Measurements from ENCODE around the gene TWF2. TPM values are rescaled to one million over a fixed set of nuclear protein-coding genes. Genes with fewer than 3 reads are reported as not detected.

TWF2 gene
- total RNA-seq, 1 donor from 2014 or later, result 50.4 TPM

DNA sequence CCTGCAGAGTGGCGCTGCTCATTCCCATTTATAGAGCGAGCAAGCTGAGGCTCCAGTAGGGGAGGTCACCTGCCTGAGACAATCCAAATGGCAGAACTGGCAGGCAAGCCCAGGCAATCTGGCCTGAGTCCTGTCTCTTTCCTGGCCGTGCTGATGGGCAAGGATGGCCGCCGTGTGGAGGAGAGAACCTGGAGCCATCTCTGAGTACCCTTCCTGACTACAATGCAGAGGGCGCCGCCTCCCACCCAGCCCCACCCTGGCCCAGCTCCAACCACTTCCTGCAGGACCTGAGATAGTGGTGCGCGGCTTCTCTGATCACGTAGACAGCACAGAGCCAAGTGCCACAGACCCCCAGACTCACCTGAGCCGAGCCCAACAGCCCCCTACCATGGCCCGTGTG, 20.5 kb downstream of the TWF2 start:
- TF ChIP-seq, protein P1, sequence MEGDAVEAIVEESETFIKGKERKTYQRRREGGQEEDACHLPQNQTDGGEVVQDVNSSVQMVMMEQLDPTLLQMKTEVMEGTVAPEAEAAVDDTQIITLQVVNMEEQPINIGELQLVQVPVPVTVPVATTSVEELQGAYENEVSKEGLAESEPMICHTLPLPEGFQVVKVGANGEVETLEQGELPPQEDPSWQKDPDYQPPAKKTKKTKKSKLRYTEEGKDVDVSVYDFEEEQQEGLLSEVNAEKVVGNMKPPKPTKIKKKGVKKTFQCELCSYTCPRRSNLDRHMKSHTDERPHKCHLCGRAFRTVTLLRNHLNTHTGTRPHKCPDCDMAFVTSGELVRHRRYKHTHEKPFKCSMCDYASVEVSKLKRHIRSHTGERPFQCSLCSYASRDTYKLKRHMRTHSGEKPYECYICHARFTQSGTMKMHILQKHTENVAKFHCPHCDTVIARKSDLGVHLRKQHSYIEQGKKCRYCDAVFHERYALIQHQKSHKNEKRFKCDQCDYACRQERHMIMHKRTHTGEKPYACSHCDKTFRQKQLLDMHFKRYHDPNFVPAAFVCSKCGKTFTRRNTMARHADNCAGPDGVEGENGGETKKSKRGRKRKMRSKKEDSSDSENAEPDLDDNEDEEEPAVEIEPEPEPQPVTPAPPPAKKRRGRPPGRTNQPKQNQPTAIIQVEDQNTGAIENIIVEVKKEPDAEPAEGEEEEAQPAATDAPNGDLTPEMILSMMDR (IDR thresholded peaks at IDR 0.05), result no peak
- Histone ChIP-seq H3K4me1 (peaks cover 50% of the 10 kb centered on the region), H3K4me3 (no peak overlapping the region), H3K36me3 (peaks cover 24% of the 10 kb centered on the region), H3K9me3 (no peaks in the 10 kb centered on the region), H3K27ac (peak overlapping the region; percentile 78), H3K27me3 (no peaks in the 10 kb centered on the region)
- no peak for ATAC-seq
- intact Hi-C loops (cut with DNase I), result no loop called here
- DNase-seq, result peak; percentile 60

DNA sequence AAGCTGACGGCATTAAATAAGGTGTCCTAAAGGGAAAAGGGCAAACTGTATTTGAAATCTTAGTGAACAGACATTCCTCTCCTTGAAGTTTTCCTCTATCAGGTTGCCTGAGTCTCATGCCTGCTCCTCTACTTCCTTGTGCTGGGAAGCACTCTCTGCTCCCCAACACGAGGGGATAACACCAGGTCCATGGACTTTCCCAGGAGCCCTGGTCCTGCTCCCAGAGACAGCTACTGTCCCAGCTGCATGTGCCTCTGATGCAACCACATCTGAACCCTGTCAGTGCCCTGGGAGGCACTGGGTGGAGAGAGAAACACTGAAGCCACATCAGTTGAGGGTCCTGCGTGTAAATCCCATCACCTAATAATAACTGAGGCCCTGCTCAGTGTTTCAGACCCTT, 20.9 kb downstream of the TWF2 start:
- Histone ChIP-seq H3K27me3 (no peaks in the 10 kb centered on the region), H3K27ac (peak overlapping the region; percentile 78), H3K9me3 (no peaks in the 10 kb centered on the region), H3K4me1 (peaks cover 50% of the 10 kb centered on the region), H3K36me3 (peaks cover 28% of the 10 kb centered on the region), H3K4me3 (no peak overlapping the region)
- intact Hi-C loops (cut with DNase I), result no loop called here
- DNase-seq (no peak), ATAC-seq (no peak)
- TF ChIP-seq, protein P1 (IDR thresholded peaks at IDR 0.05), result no peak

DNA sequence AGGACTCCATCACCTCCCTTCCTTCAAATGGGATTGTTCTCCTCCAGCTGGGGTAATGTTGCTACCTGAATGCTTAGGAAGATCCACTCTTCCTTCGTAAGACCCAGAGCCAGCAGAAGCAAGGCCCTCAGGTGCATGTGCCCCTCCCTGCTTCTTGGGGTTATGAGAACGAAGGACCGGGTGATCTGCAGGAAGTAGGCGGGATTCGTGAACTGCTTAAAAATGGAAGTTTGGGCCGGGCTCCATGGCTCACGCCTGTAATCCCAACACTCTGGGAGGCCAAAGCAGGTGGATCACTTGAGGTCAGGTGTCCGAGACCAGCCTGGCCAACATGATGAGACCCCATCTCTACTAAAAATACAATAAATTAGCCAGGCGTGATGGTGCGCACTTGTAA, 21.6 kb downstream of the TWF2 start:
- no peaks in the 10 kb centered on the region for H3K27me3 ChIP-seq
- DNase-seq, result no peak
- H3K4me3 ChIP-seq, result no peak overlapping the region
- ATAC-seq, result no peak
- H3K4me1 ChIP-seq, result peaks cover 50% of the 10 kb centered on the region
- H3K9me3 ChIP-seq, result no peaks in the 10 kb centered on the region
- intact Hi-C loops (cut with DNase I), result no loop called here
- TF ChIP-seq, protein P1 (IDR thresholded peaks at IDR 0.05), result no peak
- H3K27ac ChIP-seq, result peak overlapping the region; percentile 78
- peaks cover 34% of the 10 kb centered on the region for H3K36me3 ChIP-seq

DNA sequence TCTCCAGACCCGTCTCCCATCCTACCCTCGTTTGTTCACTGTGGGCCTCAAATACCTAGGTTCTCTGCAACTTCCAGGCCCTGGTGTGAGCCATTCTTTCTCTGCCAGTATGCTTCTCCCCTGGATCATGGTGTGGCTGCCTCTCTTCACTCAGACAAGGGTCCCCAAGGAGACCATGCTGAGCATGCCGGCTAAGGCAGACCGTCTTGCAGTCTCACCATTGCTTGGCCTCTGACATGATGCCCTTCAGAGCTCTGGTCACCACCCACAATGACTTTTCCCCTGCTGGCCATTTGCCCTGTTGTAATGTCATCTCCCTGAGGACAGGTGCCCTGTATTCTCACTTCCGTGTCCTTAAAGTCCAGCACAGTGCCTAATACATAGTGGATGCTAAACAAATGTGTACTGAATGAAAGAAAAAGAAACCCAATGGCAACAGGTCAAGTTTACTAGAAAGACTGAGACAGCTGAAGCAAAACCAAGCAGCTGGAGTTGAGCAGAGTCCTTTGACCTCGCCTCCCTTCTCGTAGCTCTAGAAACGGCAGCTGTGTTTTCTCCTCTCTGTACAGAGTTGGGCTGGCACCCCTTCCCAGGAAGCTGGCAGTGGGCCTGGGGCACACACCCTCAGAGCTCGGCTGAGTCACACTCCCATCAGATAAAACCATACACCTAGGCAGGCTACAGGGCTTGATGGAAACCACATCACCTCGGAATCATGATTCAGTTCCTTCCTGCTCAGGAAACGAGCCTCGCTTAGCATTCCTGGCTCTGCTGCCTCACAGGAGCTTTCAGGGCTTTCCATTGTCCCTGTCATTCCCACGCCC, 22.2 kb downstream of the TWF2 start:
- H3K27me3 ChIP-seq, result no peaks in the 10 kb centered on the region
- peak overlapping the region; percentile 78 for H3K27ac ChIP-seq
- TF ChIP-seq, protein P1 (IDR thresholded peaks at IDR 0.05), result no peak
- no peak overlapping the region for H3K4me3 ChIP-seq
- no peaks in the 10 kb centered on the region for H3K9me3 ChIP-seq
- DNase-seq, result peak; percentile 90
- intact Hi-C loops (cut with DNase I), result no loop called here
- peak; percentile 82 for ATAC-seq
- H3K4me1 ChIP-seq, result peaks cover 50% of the 10 kb centered on the region
- peaks cover 40% of the 10 kb centered on the region for H3K36me3 ChIP-seq

DNA sequence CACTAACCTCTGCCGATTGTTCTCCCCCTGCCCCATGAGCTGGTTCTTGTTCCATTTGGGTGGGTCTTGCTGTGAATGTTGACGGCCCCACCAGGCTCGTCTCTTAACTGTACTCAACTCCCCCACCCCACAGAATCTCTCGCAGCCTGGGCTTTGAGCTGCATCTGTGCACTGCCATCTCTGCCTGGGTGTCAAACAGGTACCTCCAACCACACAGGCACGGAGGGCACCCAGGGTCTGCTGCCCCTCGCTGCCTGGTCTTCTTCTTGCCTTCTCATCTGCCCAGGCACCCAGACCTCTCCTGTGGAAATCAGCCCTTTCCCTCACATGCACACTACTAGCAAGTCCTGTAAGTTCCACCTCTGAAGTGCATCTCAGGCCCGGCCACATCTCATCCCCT, 23.6 kb downstream of the TWF2 start:
- no peak overlapping the region for H3K4me3 ChIP-seq
- H3K4me1 ChIP-seq, result peaks cover 45% of the 10 kb centered on the region
- intact Hi-C loops (cut with DNase I), result no loop called here
- H3K36me3 ChIP-seq, result peaks cover 55% of the 10 kb centered on the region
- no peak for ATAC-seq
- H3K27me3 ChIP-seq, result no peaks in the 10 kb centered on the region
- DNase-seq, result no peak
- TF ChIP-seq, protein P1 (IDR thresholded peaks at IDR 0.05), result no peak
- no peaks in the 10 kb centered on the region for H3K9me3 ChIP-seq
- H3K27ac ChIP-seq, result no peak overlapping the region
